RKO (cell line): ENCODE measurements around the gene THTPA.
A peak's percentile ranks its signal among the peaks of the same experiment; 100 is the strongest.

Source experiments
- DNase-seq: peaks from one replicate; pipeline ENCODE4 v3.0.0-alpha.2; 2016; ENCODE audit warnings: low spot score

Gene THTPA

GRCh38 chr14:23551266-23552028, 4.6 kb upstream of the THTPA start, which contains the start of gene ZFHX2:
ZFHX2 (minus strand) TSS chr14:23551765; CDS start chr14:23535325, 16,440 bp downstream.
- peak; percentile 82 for DNase-seq

GRCh38 chr14:23555533-23555881, 564 bp upstream of the THTPA start:
- no peak for DNase-seq

DNA sequence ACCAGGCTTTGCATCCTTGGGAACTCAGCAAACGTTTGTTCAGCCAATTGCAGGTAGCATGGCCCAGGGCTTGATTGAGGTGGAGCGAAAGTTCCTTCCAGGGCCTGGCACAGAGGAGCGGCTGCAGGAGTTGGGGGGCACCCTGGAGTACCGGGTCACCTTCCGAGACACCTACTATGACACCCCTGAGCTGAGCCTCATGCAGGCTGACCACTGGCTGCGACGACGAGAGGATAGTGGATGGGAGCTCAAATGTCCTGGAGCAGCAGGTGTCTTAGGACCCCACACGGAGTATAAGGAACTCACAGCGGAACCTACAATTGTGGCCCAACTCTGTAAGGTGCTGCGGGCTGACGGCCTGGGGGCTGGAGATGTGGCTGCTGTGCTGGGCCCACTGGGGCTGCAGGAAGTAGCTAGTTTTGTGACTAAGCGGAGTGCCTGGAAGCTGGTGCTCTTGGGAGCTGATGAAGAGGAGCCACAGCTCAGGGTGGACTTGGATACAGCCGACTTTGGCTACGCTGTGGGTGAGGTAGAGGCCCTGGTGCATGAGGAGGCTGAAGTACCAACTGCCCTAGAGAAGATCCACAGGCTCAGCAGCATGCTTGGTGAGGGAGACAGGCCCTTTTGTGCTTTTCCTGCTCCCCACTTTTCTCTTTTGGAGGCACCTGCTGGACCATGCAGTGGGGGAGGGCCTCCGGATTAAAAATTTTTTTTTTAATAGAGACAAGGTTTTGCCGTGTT, 799 bp downstream of the THTPA start:
- DNase-seq = peak; percentile 79

DNA sequence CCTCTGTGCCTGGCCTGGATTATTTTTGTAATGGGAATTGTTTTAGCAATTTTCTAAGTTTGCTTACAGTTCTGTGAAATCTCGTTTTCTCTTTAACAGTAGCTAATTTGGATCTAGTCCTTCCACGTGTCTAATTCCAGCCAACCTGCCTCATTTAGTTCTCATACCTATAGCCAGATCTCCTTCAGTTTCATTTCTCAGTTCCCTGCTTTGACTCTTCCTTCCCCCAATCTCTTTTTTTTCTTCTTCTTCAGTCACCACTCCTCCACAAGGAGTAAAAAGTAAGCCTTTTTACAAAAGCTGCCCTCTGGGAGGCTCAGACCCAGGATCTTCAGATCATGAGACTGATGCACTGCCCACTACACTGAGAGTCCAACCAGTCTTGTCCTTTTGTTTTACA, 1.4 kb downstream of the THTPA start:
- DNase-seq = no peak

- DNase-seq = no peak
These were observed 1.9 kb downstream of the THTPA start for GRCh38 chr14:23557946-23558345.

- DNase-seq = no peak
These were observed 2.4 kb downstream of the THTPA start for GRCh38 chr14:23558346-23559009.

- DNase-seq = peak; percentile 70
These were observed 3.2 kb downstream of the THTPA start for GRCh38 chr14:23559010-23559925.

DNA sequence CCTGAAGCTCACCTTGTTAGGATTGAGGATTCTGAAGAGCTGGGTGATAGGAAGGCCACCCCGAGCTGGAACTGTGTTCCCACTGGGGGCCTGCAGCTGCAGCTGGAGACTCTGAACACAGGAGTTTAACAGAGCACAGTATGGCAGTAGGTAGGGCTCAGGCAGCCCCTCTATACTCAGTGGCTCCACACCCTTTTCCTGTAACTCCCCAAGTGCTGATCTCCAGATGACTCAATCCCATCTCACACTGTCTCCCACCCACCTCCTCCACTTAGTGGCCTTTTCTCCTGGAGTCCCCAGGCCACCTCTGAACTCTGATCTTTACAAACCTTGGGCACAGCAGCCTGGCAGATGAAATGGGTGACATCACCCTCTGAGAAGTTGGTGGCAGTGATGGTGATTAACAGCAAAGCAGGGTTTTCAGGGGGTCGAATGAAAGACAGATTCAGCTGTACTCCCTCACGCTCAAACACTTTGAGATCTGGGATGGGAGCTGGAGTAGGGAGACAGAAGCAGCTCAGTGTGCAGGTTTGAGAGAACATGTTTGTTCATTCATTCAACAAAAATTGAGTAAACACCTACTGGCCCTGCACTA, 4.0 kb downstream of the THTPA start:
- no peak for DNase-seq

DNA sequence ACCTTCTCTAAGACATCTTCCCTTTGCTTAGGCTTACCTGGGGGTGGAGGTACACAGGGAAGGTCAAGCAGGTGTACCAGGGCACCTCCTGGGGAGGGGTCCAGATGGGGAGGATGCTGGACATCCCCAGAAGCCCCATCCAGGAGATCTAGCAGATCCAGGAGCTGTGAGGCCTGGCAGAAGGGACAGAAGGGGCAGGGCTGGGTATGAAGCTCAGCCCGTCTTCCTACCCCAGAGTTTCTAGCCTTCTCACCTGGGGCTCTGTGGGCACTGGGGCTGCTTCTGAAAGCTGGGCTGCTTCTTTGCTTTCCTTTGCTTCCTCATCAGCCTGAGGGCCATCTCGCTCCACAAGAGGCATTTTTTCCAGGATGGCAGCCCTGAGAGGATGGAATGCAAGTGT, 5.2 kb downstream of the THTPA start:
- DNase-seq = no peak

GRCh38 chr14:23561873-23562821, 6.1 kb downstream of the THTPA start:
- DNase-seq = no peak

DNA sequence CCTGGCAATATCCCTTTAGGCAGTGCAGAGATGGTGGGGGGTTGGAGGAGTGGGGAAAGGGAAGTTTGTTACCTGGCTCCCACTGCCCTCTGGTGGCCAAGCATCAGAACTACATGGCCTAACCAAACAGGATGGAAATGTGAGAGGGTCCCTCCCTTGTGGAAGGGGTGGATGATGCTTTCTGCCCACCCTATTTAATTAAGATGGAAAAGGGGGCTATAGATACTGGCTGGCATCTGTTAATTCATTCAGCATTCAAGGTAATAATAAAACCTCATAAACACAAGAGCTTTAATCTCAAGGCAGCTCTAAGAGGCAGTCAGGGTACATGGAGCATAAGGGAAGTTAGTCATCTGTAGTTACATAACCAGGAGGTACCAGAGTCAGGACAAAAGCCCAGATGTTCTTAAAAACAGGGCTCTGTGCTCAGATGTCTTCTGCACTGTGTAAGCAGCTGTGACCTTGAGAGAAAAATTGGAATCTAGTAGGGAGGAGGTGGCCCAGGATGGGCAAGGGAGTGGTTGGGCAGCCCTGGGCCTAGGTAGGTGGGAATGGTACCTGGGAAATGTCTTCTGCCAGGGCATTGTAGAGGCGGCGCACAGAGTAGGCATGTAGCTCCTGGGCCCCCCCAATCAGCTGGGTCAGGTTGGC, 6.9 kb downstream of the THTPA start:
- peak; percentile 47 for DNase-seq

GRCh38 chr14:23563473-23564180, 7.6 kb downstream of the THTPA start:
- DNase-seq = no peak

GRCh38 chr14:23564181-23564812, 8.2 kb downstream of the THTPA start:
- no peak for DNase-seq

DNA sequence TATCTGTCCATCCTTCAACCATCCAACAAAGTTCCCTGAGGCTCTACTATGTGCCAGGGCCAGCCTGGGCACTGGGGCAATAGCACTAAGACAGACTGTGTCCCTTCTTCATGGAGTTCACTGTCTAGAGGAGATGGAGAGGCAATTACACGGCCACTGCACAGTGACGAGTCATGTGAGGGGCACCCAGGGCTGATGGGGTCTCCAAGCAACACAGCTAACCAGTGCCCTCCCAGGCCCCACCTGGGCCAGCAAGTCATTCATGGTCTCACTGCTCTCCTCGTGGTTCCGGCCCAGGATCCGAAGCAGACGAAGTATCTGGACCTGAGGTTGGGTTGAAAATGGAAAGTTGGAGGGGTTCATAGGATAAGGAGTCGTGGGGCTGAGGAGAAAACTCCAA, 8.8 kb downstream of the THTPA start:
- DNase-seq = no peak

- DNase-seq = no peak
These were observed 9.6 kb downstream of the THTPA start for GRCh38 chr14:23565626-23566025.

DNA sequence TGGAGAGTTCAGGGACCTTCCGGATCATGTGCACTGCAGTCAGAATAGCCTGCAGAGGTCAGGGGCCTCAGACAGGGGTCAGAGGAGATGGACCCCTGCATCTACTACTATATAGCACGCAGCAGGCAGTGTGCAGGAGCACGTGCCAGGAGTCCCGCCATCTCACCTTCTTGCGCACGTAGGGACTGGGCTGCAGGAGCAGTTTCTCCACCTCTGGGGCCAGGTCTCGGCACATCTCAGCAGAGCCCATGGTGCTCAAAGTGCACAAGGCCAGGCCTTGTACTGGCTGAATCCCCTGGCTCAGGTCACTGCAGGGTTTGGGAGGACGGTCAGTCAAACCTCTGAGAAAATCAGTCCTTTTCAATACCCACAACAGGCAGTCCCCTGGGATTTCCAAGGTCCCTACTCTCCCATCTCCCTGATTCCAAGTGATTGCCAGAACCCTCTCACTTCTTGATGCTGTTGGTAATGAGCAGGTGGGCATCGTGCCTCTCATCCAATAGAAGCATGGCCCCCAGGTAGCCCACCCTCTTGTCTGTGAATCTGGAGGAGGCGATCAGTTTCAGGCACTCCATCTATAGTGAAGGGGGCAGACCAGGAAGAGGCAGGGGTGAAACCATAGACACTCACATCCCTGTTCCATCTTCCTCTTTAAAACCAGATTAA, 10.2 kb downstream of the THTPA start:
- DNase-seq = no peak

GRCh38 chr14:23566778-23567185, 10.7 kb downstream of the THTPA start:
- DNase-seq = peak; percentile 46
